ENCODE measurements around the gene CEP120.
"Not testable (repeated sequence)": the region's sequence is repeated elsewhere in the genome, so short reads cannot be mapped to it uniquely, and the experiment has no call there.

Gene CEP120

DNA sequence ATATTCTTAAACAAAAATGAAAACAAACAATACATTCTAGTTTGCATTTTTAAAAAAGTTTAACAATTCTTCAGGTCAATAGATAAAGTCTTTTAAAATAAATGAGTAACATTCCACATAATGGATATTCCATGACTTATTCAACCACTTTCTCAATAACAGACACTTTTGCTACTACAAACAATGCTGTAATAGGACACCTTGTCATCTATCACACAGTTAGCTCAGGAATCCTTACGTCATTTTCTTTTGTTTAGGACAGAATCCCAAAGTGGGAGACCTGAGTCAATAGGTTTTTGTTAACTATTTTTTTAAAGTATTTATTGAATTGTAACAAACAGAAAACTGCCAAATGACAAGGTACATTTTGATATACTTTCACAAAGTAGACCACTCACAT lies 72.5 kb downstream of the CEP120 start:
- Histone ChIP-seq H3K4me3 (ENCODE audit: insufficient read length, low read depth) (no peak overlapping the region), H3K27me3 (ENCODE audit: insufficient read depth, insufficient read length) (no peaks in the 10 kb centered on the region), H3K9ac (ENCODE audit: insufficient read length, low read depth) (no peak overlapping the region), H3K9me3 (ENCODE audit: insufficient read depth, low read length) (no peaks in the 10 kb centered on the region), H3K36me3 (ENCODE audit: insufficient read depth, insufficient read length, low read length) (peaks cover 7% of the 10 kb centered on the region), H3K4me1 (ENCODE audit: insufficient read depth, insufficient read length) (no peaks in the 10 kb centered on the region)
- DNase-seq (ENCODE audit: low read depth, low spot score) = no peak
- no peak for TF ChIP-seq SUZ12 (IDR thresholded peaks at IDR 0.05; ENCODE audit: extremely low read depth, insufficient read depth, insufficient read length)
- TF ChIP-seq YY1 (IDR thresholded peaks at IDR 0.05; ENCODE audit: insufficient read depth, insufficient read length) = no peak
- TF ChIP-seq ZNF274 (IDR thresholded peaks at IDR 0.05; ENCODE audit: low read depth, low read length) = no peak

DNA sequence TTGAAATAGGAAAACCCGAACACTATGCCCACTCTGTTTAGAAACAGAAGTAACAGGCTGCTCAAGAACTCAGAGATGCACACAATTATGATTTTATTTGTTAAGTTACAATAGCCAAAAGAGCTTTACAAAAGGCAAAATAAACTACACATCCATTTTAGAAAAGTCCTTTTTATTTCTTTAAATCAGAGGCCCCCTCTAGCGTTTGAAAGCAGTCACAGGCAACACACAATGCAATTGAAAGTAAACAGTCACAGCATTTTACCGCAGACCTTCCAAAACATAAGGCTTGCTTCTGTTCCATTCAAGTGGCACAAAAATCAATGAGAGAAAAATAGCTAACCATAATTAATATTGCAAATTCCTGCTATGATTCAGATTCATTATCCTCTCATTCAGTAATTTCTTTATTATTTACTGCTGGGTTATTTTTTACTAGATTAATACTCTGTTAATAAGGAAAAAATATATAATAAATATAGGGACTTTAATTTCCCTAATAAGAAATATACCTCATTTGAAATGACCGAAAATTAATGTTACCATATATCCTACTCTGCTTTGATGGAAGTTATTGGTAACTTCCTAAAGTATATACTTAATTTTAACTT lies 78.3 kb downstream of the CEP120 start:
- peak; percentile 16 for DNase-seq (ENCODE audit: low read depth, low spot score)
- no peak overlapping the region for H3K4me3 ChIP-seq (ENCODE audit: insufficient read length, low read depth)
- no peaks in the 10 kb centered on the region for H3K27me3 ChIP-seq (ENCODE audit: insufficient read depth, insufficient read length)
- H3K9me3 ChIP-seq (ENCODE audit: insufficient read depth, low read length) = no peaks in the 10 kb centered on the region
- no peak overlapping the region for H3K9ac ChIP-seq (ENCODE audit: insufficient read length, low read depth)
- no peaks in the 10 kb centered on the region for H3K4me1 ChIP-seq (ENCODE audit: insufficient read depth, insufficient read length)
- no peak for TF ChIP-seq ZNF274 (IDR thresholded peaks at IDR 0.05; ENCODE audit: low read depth, low read length)
- no peak for TF ChIP-seq YY1 (IDR thresholded peaks at IDR 0.05; ENCODE audit: insufficient read depth, insufficient read length)
- TF ChIP-seq SUZ12 (IDR thresholded peaks at IDR 0.05; ENCODE audit: extremely low read depth, insufficient read depth, insufficient read length) = no peak
- H3K36me3 ChIP-seq (ENCODE audit: insufficient read depth, insufficient read length, low read length) = peaks cover 7% of the 10 kb centered on the region

DNA sequence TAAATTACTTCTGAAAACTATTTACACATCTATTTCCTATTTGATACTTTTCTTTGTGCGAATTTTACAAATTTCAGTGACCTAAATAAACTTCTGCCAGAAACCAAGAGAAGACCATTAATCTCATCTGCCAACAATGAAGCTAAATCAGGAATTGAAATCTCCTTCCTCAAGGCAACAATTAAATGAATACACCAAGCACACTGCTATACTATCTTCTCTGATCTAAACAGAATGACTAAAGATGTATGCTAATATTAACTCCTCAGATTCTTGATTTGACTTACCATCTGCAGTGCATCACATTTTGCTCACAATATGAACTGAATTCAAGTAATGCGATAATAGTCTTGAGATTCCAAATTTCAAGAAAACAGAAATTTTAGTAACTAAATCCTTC lies 82.3 kb downstream of the CEP120 start:
- DNase-seq (ENCODE audit: low read depth, low spot score) = no peak
- Histone ChIP-seq H3K9ac (ENCODE audit: insufficient read length, low read depth) (no peak overlapping the region), H3K27me3 (ENCODE audit: insufficient read depth, insufficient read length) (no peaks in the 10 kb centered on the region), H3K4me3 (ENCODE audit: insufficient read length, low read depth) (no peak overlapping the region), H3K36me3 (ENCODE audit: insufficient read depth, insufficient read length, low read length) (no peaks in the 10 kb centered on the region), H3K4me1 (ENCODE audit: insufficient read depth, insufficient read length) (no peaks in the 10 kb centered on the region), H3K9me3 (ENCODE audit: insufficient read depth, low read length) (no peaks in the 10 kb centered on the region)
- TF ChIP-seq YY1 (IDR thresholded peaks at IDR 0.05; ENCODE audit: insufficient read depth, insufficient read length) = no peak
- TF ChIP-seq ZNF274 (IDR thresholded peaks at IDR 0.05; ENCODE audit: low read depth, low read length) = no peak
- TF ChIP-seq SUZ12 (IDR thresholded peaks at IDR 0.05; ENCODE audit: extremely low read depth, insufficient read depth, insufficient read length) = no peak

DNA sequence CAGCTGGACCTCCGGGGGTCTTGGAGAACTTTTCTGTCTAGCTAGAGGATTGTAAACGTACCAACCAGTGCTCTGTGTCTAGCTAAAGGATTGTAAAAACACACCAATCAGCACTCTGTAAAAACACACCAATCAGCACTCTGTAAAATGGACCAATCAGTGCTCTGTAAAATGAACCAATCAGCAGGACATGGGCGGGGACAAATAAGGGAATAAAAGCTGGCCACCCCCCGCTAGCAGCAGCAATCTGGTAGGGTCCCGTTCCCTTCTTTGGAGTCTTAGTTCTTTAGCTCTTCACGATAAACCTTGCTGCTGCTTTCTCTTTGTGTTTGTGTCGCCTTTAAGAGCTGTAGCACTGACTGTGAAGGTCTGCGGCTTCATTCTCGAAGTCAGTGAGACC lies 114.8 kb downstream of the CEP120 start:
- DNase-seq (ENCODE audit: low read depth, low spot score); H3K27me3 ChIP-seq (ENCODE audit: insufficient read depth, insufficient read length); H3K4me1 ChIP-seq (ENCODE audit: insufficient read depth, insufficient read length); H3K36me3 ChIP-seq (ENCODE audit: insufficient read depth, insufficient read length, low read length); H3K9me3 ChIP-seq (ENCODE audit: insufficient read depth, low read length); H3K9ac ChIP-seq (ENCODE audit: insufficient read length, low read depth); H3K4me3 ChIP-seq (ENCODE audit: insufficient read length, low read depth): not testable (repeated sequence)

DNA sequence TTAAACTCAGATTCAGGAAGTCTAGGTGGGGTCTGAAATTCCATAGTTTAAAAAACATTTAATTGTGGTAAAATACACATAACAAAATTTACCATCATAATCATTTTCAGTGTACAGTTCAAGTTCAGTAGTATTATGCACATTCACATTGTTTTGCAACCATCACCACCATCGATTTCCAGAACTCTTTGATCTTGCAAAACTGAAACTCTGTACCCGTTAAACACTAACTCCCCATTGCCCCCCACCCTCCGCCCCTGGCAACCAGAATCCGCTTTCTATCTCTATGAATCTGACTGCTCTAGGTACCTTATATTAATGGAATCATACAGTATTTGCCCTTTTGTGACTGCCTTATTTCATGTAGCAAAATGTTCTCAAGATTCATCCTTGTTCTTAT lies 117.5 kb downstream of the CEP120 start:
- Histone ChIP-seq H3K4me3 (ENCODE audit: insufficient read length, low read depth) (no peak overlapping the region), H3K4me1 (ENCODE audit: insufficient read depth, insufficient read length) (no peaks in the 10 kb centered on the region), H3K27me3 (ENCODE audit: insufficient read depth, insufficient read length) (no peaks in the 10 kb centered on the region), H3K9ac (ENCODE audit: insufficient read length, low read depth) (no peak overlapping the region), H3K36me3 (ENCODE audit: insufficient read depth, insufficient read length, low read length) (no peaks in the 10 kb centered on the region), H3K9me3 (ENCODE audit: insufficient read depth, low read length) (peaks cover 4% of the 10 kb centered on the region; the same call in 1 of the 2 replicates)
- DNase-seq (ENCODE audit: low read depth, low spot score) = no peak
- TF ChIP-seq ZNF274 (IDR thresholded peaks at IDR 0.05; ENCODE audit: low read depth, low read length) (no peak), SUZ12 (IDR thresholded peaks at IDR 0.05; ENCODE audit: extremely low read depth, insufficient read depth, insufficient read length) (no peak), YY1 (IDR thresholded peaks at IDR 0.05; ENCODE audit: insufficient read depth, insufficient read length) (no peak)

DNA sequence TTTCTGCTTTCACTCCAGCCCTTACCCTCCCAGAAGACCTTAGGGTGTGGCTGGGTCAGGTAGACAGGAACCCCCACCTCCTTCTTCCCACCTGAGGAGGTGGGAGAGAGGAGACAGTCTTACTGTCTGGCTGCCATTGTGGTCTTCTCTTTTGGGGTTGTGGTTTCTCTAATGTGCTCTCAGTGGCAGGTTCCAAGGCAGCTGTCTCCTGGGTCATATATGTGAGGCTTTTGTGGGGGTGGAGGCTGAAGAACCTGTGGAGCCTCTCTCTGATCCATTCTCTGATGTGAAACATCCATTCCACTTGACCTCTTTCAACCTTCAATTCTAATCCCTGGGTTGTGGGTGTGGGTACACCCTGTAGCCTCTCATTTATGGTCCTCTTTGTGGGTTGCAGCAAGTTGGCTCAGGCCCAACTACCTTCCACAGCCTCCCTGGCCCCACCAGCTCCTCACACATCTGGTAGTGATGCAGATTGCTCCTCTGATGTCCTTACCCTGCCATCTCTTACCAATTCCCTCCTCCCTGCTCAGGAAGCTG lies 118.4 kb downstream of the CEP120 start:
- TF ChIP-seq YY1 (IDR thresholded peaks at IDR 0.05; ENCODE audit: insufficient read depth, insufficient read length) = no peak
- TF ChIP-seq ZNF274 (IDR thresholded peaks at IDR 0.05; ENCODE audit: low read depth, low read length) = no peak
- no peak for TF ChIP-seq SUZ12 (IDR thresholded peaks at IDR 0.05; ENCODE audit: extremely low read depth, insufficient read depth, insufficient read length)
- DNase-seq (ENCODE audit: low read depth, low spot score) = no peak
- Histone ChIP-seq H3K4me3 (ENCODE audit: insufficient read length, low read depth) (no peak overlapping the region), H3K27me3 (ENCODE audit: insufficient read depth, insufficient read length) (no peaks in the 10 kb centered on the region), H3K9ac (ENCODE audit: insufficient read length, low read depth) (no peak overlapping the region), H3K36me3 (ENCODE audit: insufficient read depth, insufficient read length, low read length) (no peaks in the 10 kb centered on the region), H3K9me3 (ENCODE audit: insufficient read depth, low read length) (peaks cover 4% of the 10 kb centered on the region; the same call in 1 of the 2 replicates), H3K4me1 (ENCODE audit: insufficient read depth, insufficient read length) (no peaks in the 10 kb centered on the region)

DNA sequence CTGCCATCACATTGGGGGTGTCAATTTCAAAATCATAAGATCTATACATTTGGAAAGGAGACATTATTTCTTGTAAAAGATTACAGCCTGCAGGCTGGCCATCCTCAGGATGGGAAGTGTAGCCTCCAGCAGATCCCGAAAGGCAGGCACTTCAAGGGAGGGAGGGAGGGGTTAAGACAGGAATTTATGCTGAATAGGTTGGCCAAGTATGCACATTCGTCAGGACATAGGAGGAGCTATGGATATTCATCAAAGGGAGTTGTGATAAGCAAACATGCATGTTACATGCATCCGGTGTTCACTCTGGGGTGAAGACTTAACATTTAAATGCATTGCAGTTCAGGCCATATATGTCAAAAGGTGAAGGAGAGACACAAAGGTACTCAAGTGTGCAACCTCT lies 119.4 kb downstream of the CEP120 start:
- no peaks in the 10 kb centered on the region for H3K36me3 ChIP-seq (ENCODE audit: insufficient read depth, insufficient read length, low read length)
- no peak for TF ChIP-seq YY1 (IDR thresholded peaks at IDR 0.05; ENCODE audit: insufficient read depth, insufficient read length)
- TF ChIP-seq SUZ12 (IDR thresholded peaks at IDR 0.05; ENCODE audit: extremely low read depth, insufficient read depth, insufficient read length) = no peak
- no peak for TF ChIP-seq ZNF274 (IDR thresholded peaks at IDR 0.05; ENCODE audit: low read depth, low read length)
- DNase-seq (ENCODE audit: low read depth, low spot score) = no peak
- H3K9ac ChIP-seq (ENCODE audit: insufficient read length, low read depth) = no peak overlapping the region
- H3K4me1 ChIP-seq (ENCODE audit: insufficient read depth, insufficient read length) = no peaks in the 10 kb centered on the region
- H3K27me3 ChIP-seq (ENCODE audit: insufficient read depth, insufficient read length) = no peaks in the 10 kb centered on the region
- H3K9me3 ChIP-seq (ENCODE audit: insufficient read depth, low read length) = peaks cover 4% of the 10 kb centered on the region; the same call in 1 of the 2 replicates
- H3K4me3 ChIP-seq (ENCODE audit: insufficient read length, low read depth) = no peak overlapping the region
